HG02610 (cell line): Measurements from ENCODE around the gene MAPK8IP2.
"Not testable (repeated sequence)": the region's sequence is repeated elsewhere in the genome, so short reads cannot be mapped to it uniquely, and the experiment has no call there.

Source experiments
- ATAC-seq: cut with Tn5 transposase; IDR thresholded peaks from one replicate; pipeline ENCODE4 v1.9.1; 2021; ENCODE audit warnings: mild to moderate bottlenecking, moderate library complexity; ENCODE audit not compliant: unreplicated experiment

The MAPK8IP2 gene

GRCh38 chr22:50633086-50633485, 32.5 kb downstream of the MAPK8IP2 start:
- ATAC-seq, result no peak

- no peak for ATAC-seq
Measured at GRCh38 chr22:50633771-50634170, 33.2 kb downstream of the MAPK8IP2 start.

GRCh38 chr22:50635591-50635990, 35.0 kb downstream of the MAPK8IP2 start:
- no peak for ATAC-seq

GRCh38 chr22:50640296-50640695, 39.7 kb downstream of the MAPK8IP2 start:
- not testable (repeated sequence) for ATAC-seq

GRCh38 chr22:50640857-50641647, 40.5 kb downstream of the MAPK8IP2 start:
- ATAC-seq, result no peak

GRCh38 chr22:50641696-50642607, 41.4 kb downstream of the MAPK8IP2 start:
- ATAC-seq, result no peak

- ATAC-seq, result not testable (repeated sequence)
Measured at GRCh38 chr22:50643021-50643820, 42.6 kb downstream of the MAPK8IP2 start.

GRCh38 chr22:50643821-50644101, 43.2 kb downstream of the MAPK8IP2 start:
- ATAC-seq, result not testable (repeated sequence)

GRCh38 chr22:50653256-50653655, 52.7 kb downstream of the MAPK8IP2 start:
- no peak for ATAC-seq

- ATAC-seq, result not testable (repeated sequence)
Measured at GRCh38 chr22:50654664-50655063, 54.1 kb downstream of the MAPK8IP2 start.

- ATAC-seq, result no peak
Measured at GRCh38 chr22:50656122-50657070, 55.8 kb downstream of the MAPK8IP2 start.

- no peak for ATAC-seq
Measured at GRCh38 chr22:50657925-50658324, 57.3 kb downstream of the MAPK8IP2 start.

- not testable (repeated sequence) for ATAC-seq
Measured at GRCh38 chr22:50659711-50660110, 59.1 kb downstream of the MAPK8IP2 start.

GRCh38 chr22:50660306-50660705, 59.7 kb downstream of the MAPK8IP2 start:
- ATAC-seq, result no peak
